HG03469 (cell line): ENCODE measurements around the gene FBXL5.

Source experiments
- ATAC-seq: cut with Tn5 transposase; IDR thresholded peaks from one replicate; pipeline ENCODE4 v1.9.1; 2021; ENCODE audit warnings: mild to moderate bottlenecking, moderate library complexity, moderate number of reproducible peaks; ENCODE audit not compliant: unreplicated experiment

The FBXL5 gene

GRCh38 chr4:15677507-15677988, 22.4 kb upstream of the FBXL5 start:
- no peak for ATAC-seq

- ATAC-seq = no peak
These were observed 21.7 kb upstream of the FBXL5 start for GRCh38 chr4:15676899-15677298.

GRCh38 chr4:15676039-15676438, 20.9 kb upstream of the FBXL5 start:
- no peak for ATAC-seq

DNA sequence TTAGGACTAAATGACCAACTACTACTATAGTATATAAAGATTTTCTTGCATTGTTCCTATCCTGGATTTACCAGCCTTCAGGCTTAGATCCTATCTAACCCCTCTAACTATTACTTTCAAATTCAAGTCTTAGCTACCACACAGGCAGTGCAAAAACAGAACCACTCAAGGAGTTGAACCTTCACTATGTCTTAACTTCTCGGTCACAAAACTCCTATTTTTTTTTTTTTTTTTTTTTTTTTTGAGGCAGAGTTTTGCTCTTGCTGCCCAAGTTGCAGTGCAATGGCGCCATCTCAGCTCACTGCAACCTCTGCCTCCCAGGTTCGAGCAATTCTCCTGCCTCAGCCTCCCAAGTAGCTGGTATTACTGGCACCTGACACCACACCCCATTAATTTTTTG, 20.2 kb upstream of the FBXL5 start:
- no peak for ATAC-seq

DNA sequence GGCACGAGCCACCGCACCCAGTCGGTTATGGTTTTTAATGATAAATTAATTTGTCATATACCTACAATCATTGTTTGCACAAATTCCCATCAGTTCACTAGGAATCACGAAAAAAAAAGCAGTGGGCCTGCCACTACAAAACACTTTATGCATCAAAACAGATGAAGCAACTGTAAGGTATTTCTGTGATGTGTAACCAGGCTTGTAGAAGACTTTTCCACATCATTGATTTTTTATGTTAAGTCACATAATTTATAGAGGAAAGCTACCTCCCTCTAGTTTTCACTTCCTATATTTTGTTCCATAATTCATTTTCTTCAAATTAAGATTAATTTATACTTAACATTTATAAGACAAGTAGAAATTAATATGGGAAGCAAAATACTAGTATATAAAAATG, 19.8 kb upstream of the FBXL5 start:
- no peak for ATAC-seq

DNA sequence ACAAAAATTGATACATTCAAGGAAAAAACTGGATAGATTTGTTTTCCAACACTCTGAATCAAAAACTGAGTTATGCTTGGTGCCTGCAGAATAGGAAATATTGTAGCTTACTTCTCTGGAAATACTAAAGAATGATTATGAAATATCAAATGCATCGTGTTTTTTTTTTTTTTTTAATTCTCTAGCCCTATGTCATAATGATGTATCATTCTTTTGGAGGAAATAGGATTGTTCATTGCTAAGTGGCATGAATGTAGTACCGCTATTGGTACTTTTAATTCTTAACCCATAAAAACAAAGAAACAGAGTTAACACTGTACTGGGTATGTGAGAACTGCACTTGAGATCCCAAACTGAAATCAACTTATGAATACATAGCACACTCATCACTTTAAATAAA, 18.9 kb upstream of the FBXL5 start:
- no peak for ATAC-seq

- no peak for ATAC-seq
These were observed 18.2 kb upstream of the FBXL5 start for GRCh38 chr4:15673337-15673736.

DNA sequence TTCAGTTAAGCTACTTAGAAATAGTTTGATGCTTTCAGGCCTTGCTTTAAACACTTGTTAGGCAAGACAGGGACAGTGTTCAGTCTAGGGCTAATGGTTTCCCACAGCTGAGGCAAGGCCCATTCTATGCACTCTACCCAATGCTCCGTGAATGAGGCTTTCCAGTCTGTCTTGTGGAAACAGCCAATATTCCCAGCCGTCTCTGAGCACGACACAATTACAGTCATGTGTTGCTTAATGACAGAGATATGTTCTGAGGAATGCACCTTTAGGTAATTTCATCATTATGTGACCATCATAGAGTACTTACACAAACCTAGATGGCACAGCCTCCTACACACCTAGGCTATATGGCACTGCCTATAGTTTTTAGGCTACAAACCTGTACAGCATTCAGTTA, 16.9 kb upstream of the FBXL5 start:
- no peak for ATAC-seq

- no peak for ATAC-seq
These were observed 15.4 kb upstream of the FBXL5 start for GRCh38 chr4:15670576-15670975.

- ATAC-seq = no peak
These were observed 13.6 kb upstream of the FBXL5 start for GRCh38 chr4:15668566-15669435.

DNA sequence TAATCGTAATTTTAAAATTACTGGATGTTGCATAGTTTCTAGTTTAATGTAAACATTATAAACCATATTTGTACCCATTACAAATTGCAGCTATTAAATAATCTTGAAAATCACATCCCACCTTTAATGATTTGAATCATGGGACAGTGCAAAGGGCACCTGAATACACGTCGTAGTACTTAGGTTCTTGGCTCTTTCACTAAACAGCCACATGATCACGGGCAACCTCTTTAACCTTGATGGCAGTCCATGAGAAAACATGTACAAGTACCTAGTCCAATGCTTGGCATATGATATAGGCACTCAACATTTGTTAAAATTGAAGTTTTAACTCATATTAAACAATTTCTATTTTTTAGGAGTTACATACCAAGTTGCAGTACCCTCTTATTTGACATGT, 11.8 kb upstream of the FBXL5 start:
- ATAC-seq = no peak

DNA sequence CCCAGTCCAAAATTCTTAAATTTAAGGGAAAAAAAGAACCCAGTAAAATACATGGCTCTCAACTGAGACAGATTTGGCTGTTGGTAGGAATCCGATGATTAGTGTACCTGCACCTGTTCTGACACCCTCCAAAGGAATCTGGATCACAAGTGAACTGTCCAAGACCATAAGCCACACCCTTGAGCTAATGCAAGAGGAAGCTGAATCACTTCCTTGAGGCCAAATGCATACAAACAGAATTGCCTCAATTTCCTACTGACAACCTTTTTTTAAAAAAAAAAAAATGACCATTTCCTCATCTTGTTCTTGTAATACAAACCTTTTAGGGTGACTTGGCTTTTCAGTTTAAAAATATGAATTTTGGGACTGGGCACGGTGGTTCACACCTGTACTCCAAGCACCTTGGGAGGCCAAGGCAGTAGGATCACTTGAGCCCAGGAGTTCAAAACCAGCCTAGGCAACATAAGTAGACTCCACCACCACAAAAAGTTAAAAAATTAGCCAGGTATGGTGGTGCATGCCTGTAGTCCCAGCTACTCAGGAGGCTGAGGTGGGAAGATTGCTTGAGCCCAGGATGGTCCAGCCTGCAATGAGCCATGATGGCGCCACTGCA, 10.7 kb upstream of the FBXL5 start:
- no peak for ATAC-seq

- no peak for ATAC-seq
These were observed 4.8 kb upstream of the FBXL5 start for GRCh38 chr4:15659768-15660570.

GRCh38 chr4:15658781-15659180, 3.6 kb upstream of the FBXL5 start:
- no peak for ATAC-seq

DNA sequence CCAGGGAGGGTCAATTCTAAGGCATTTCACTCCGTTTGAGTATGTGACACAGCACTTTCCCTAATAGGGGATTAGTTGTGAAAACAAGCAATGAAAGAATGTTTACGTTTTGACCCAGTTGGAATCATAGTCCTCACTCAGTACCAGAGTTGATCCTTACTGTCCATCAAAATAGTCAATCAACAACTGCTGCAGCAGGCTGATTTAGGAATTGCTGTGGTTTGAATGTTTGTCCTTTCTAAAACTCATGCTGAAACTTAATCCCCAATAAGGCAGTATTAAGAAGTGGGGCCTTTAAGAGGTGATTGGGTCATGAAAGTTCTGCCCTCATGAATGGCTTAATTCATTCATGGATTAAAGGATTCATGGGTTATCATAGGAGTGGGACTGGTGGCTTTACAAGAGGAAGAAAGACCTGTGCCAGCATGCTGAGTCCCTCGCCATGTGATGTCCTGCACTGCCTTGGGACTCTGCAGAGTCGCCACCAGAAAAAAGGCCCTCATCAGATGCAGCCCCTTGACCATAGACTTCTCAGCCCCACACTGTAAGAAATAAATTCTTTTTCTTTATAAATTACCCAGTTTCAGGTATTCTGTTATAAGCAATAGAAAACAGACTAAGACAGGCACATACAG, 3.1 kb upstream of the FBXL5 start:
- ATAC-seq = no peak

- no peak for ATAC-seq
These were observed 2.2 kb upstream of the FBXL5 start for GRCh38 chr4:15657366-15657765.

GRCh38 chr4:15656038-15656470, 897 bp upstream of the FBXL5 start:
- ATAC-seq = no peak

DNA sequence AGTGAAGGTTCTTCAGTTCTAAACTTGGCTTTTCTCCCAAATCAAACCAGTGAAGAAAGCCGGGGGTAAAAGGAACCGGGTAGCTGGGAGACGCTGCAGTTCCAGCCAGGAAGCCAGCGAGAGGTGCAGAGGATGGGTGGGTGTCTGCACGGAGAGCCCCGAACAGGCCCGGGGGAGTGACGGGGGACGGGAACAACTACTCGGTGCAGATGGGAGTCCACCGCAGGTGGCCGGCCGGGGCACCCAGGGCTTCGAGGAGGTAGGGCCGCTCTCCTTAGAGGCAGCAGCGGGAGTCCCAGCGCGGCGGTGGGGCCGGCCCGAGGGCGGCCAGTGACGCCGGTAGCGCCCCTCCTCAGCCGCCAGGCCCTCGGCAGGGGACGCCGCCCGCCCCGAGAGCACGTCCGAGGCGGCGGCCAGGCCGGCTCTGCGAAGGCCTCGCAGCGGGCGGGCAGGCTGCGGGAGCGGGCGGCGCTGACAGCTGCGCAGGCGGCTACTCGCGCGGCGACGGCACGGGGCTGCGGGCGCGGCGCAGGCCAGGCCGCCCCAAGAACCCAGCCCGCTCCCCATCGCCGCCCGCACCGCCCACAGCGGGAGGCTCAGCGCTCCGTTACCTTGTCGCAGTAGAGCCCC, 449 bp downstream of the FBXL5 start:
- ATAC-seq = peak; percentile 36

DNA sequence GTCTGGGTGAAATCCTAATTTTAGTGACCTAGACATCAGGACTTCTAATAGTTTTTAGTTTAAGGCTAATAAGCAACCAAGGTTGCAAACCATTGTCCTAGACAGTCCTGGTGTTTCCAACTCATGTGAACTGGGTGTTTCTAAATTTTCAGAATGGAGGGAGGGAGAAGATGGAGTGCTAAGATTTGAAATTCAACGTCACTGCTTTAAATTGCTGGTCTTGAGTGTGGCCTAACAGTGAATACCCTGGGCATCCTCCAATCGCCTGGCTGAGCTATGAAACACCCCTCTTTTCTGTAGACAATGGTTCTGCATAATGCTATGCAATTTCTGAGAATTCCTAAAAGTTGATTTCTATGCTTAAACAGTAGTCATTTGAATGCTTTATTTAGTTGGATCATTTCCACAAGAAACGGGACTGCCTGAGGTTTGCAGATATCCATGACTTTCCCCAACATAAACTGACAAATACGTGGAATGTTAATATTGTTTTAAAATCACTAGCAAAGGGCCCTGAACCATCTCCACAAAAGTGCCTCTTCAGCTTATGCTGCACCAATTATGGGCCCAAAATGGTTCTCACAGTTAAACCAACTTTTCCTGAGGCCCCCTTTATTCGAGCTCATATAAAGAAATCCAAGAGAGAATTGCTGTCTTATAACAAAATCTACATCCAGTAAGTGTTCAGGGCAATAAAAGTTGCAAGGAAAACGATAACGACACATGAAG, 1.1 kb downstream of the FBXL5 start:
- no peak for ATAC-seq

- ATAC-seq = no peak
These were observed 1.7 kb downstream of the FBXL5 start for GRCh38 chr4:15653420-15653819.
